Astrocyte (in vitro differentiated cells and primary cell): ENCODE measurements around the gene ELP4. TPM values are rescaled to one million over a fixed set of nuclear protein-coding genes. Genes with fewer than 3 reads are reported as not detected.

Source experiments
- DNase-seq: peaks from one replicate; pipeline ENCODE4 v3.0.0-alpha.2; 2010; ENCODE audit warnings: low read depth
- FAIRE-seq: peaks from 2 replicates; lab custom pipeline; 2011; peaks lifted over from hg19 to GRCh38; lab: Jason Lieb, UNC
- H2AFZ ChIP-seq: 2 replicates; pipeline ENCODE4 v1.6.0; 2012; ENCODE audit warnings: low read depth, low read length, inconsistent platforms
- H3K27ac ChIP-seq: 2 replicates; pipeline ENCODE4 v1.5.1; 2011; ENCODE audit warnings: low read depth, low read length, inconsistent platforms
- H3K27me3 ChIP-seq: 2 replicates; pipeline ENCODE4 v1.6.0; 2011; ENCODE audit warnings: low read length, inconsistent platforms; ENCODE audit not compliant: insufficient read depth
- H3K36me3 ChIP-seq: 2 replicates; pipeline ENCODE4 v1.5.1; 2011; ENCODE audit warnings: low read length, inconsistent platforms; ENCODE audit not compliant: insufficient read depth
- H3K4me1 ChIP-seq: 2 replicates; pipeline ENCODE4 v1.5.1; 2011; ENCODE audit warnings: low read length, inconsistent platforms; ENCODE audit not compliant: insufficient read depth
- H3K4me2 ChIP-seq: 2 replicates; pipeline ENCODE4 v1.6.0; 2012; ENCODE audit warnings: low read length, inconsistent platforms
- H3K4me3 ChIP-seq: 2 replicates; pipeline ENCODE4 v1.5.1; 2011; ENCODE audit warnings: low read depth, mild to moderate bottlenecking, low read length, inconsistent platforms; ENCODE audit not compliant: insufficient read depth
- H3K79me2 ChIP-seq: 2 replicates; pipeline ENCODE4 v1.6.0; 2012; ENCODE audit warnings: mild to moderate bottlenecking, low read length, inconsistent platforms; ENCODE audit not compliant: insufficient read depth
- H3K9ac ChIP-seq: 2 replicates; pipeline ENCODE4 v1.6.0; 2012; ENCODE audit warnings: mild to moderate bottlenecking, low read length, inconsistent platforms
- H3K9me3 ChIP-seq: 2 replicates; pipeline ENCODE4 v1.5.1; 2012; ENCODE audit warnings: low read depth, mild to moderate bottlenecking, low read length, inconsistent platforms; ENCODE audit not compliant: insufficient read depth
- H4K20me1 ChIP-seq: 2 replicates; pipeline ENCODE4 v1.6.0; 2012; ENCODE audit warnings: low read length, inconsistent platforms; ENCODE audit not compliant: insufficient read depth
- H3K27ac Mint-ChIP-seq: one replicate; pipeline ENCODE4 v1.8.0; 2021; ENCODE audit warnings: mild to moderate bottlenecking, mixed read lengths; ENCODE audit not compliant: unreplicated experiment
- H3K27me3 Mint-ChIP-seq: one replicate; pipeline ENCODE4 v1.8.0; 2021; ENCODE audit warnings: low read depth, mixed read lengths; ENCODE audit not compliant: unreplicated experiment
- H3K36me3 Mint-ChIP-seq: one replicate; pipeline ENCODE4 v1.8.0; 2021; ENCODE audit warnings: low read depth, mixed read lengths; ENCODE audit not compliant: unreplicated experiment
- H3K4me1 Mint-ChIP-seq: one replicate; pipeline ENCODE4 v1.8.0; 2021; ENCODE audit warnings: low read depth, mixed read lengths; ENCODE audit not compliant: unreplicated experiment
- H3K4me3 Mint-ChIP-seq: one replicate; pipeline ENCODE4 v1.8.0; 2021; ENCODE audit warnings: mild to moderate bottlenecking, moderate library complexity, mixed read lengths; ENCODE audit not compliant: unreplicated experiment
- H3K9me3 Mint-ChIP-seq: one replicate; pipeline ENCODE4 v1.8.0; 2021; ENCODE audit warnings: mild to moderate bottlenecking, mixed read lengths; ENCODE audit not compliant: unreplicated experiment
- CTCF ChIP-seq: IDR thresholded peaks from 2 replicates; pipeline ENCODE4 v1.5.1; 2011; ENCODE audit warnings: low read depth, mild to moderate bottlenecking, inconsistent platforms, low read length, moderate library complexity; ENCODE audit not compliant: insufficient read depth
- EZH2 ChIP-seq: IDR thresholded peaks from 2 replicates; pipeline ENCODE4 v1.6.1; 2012; ENCODE audit warnings: mild to moderate bottlenecking, low read length, inconsistent platforms; ENCODE audit not compliant: insufficient read depth
- total RNA-seq: library from RNA; stranded (reverse); gene quantifications from 2 replicates; pipeline ENCODE4 v1.2.1, GENCODE V29; 2021

ELP4 gene
- total RNA-seq, 1 donor from 2014 or later = 12.9 TPM

- Histone ChIP-seq H4K20me1 (no peaks in the 10 kb centered on the region), H3K27me3 (no peaks in the 10 kb centered on the region), H3K27ac (no peak overlapping the region), H3K36me3 (no peaks in the 10 kb centered on the region), H3K4me3 (no peak overlapping the region), H3K9me3 (no peaks in the 10 kb centered on the region), H3K4me1 (no peaks in the 10 kb centered on the region), H3K4me2 (no peak overlapping the region), H3K79me2 (no peaks in the 10 kb centered on the region), H3K9ac (no peak overlapping the region), H2AFZ (no peak overlapping the region)
- Mint-ChIP-seq H3K27ac (no peak overlapping the region), H3K4me1 (peaks cover 8% of the 10 kb centered on the region), H3K27me3 (no peaks in the 10 kb centered on the region), H3K9me3 (no peaks in the 10 kb centered on the region), H3K36me3 (no peaks in the 10 kb centered on the region), H3K4me3 (no peak overlapping the region)
- no peak for DNase-seq
- no peak for FAIRE-seq
- TF ChIP-seq EZH2 = no peak
- TF ChIP-seq CTCF = no peak
These were observed 110.9 kb downstream of the ELP4 start for GRCh38 chr11:31620434-31620833.

- H3K9me3 Mint-ChIP-seq = no peaks in the 10 kb centered on the region
These were observed 116.3 kb downstream of the ELP4 start for GRCh38 chr11:31625868-31626267.

More at GRCh38 chr11:31625868-31626267, 116.3 kb downstream of the ELP4 start:
- H3K27ac Mint-ChIP-seq = no peak overlapping the region
- Histone ChIP-seq H3K4me2 (no peak overlapping the region), H3K27me3 (no peaks in the 10 kb centered on the region), H3K27ac (no peak overlapping the region), H3K79me2 (no peaks in the 10 kb centered on the region), H3K9me3 (no peaks in the 10 kb centered on the region), H3K9ac (no peak overlapping the region), H2AFZ (no peak overlapping the region), H3K4me3 (no peak overlapping the region), H4K20me1 (no peaks in the 10 kb centered on the region), H3K4me1 (no peaks in the 10 kb centered on the region), H3K36me3 (no peaks in the 10 kb centered on the region)
- DNase-seq (no peak), FAIRE-seq (no peak)
- no peaks in the 10 kb centered on the region for H3K36me3 Mint-ChIP-seq
- no peak for TF ChIP-seq CTCF
- TF ChIP-seq EZH2 = no peak
- no peak overlapping the region for H3K4me3 Mint-ChIP-seq
- H3K27me3 Mint-ChIP-seq = no peaks in the 10 kb centered on the region
- no peaks in the 10 kb centered on the region for H3K4me1 Mint-ChIP-seq
